Nephron (organoid): ENCODE data around the gene GMFB.

Experiments
- H3K27ac Mint-ChIP-seq, 3 experiments: 2 replicates each; pipeline ENCODE4 v1.8.0; 2020; ENCODE audit warnings: mixed read lengths in 3 of 3, mild to moderate bottlenecking in 2 of 3, moderate library complexity in 1 of 3
- H3K27me3 Mint-ChIP-seq: 2 replicates; pipeline ENCODE4 v1.8.0; 2021; ENCODE audit warnings: low read depth, mild to moderate bottlenecking, moderate library complexity, mixed read lengths
- H3K36me3 Mint-ChIP-seq: 2 replicates; pipeline ENCODE4 v1.8.0; 2020; ENCODE audit warnings: low read depth, mixed read lengths
- H3K4me1 Mint-ChIP-seq: 2 replicates; pipeline ENCODE4 v1.8.0; 2020; ENCODE audit warnings: mixed read lengths
- H3K4me3 Mint-ChIP-seq, 3 experiments: 2 replicates each; pipeline ENCODE4 v1.8.0; 2020; ENCODE audit warnings: mild to moderate bottlenecking in 3 of 3, mixed read lengths in 3 of 3, moderate library complexity in 2 of 3
- H3K9me3 Mint-ChIP-seq: 2 replicates; pipeline ENCODE4 v1.8.0; 2020; ENCODE audit warnings: mixed read lengths
- CTCF ChIP-seq, 3 experiments: fragments of 200-600 bp; sonication (generic); IDR thresholded peaks; one replicate each; pipeline ENCODE4 v1.5.0; 2021; ENCODE audit warnings: antibody characterized with exemption in 3 of 3; ENCODE audit not compliant: unreplicated experiment in 3 of 3

Gene GMFB

GRCh38 chr14:54532111-54533012 lies 43.6 kb upstream of the GMFB start:
- TF ChIP-seq CTCF (IDR thresholded peaks at IDR 0.05; ENCODE audit: unreplicated experiment in 3 of 3): no peak
- Mint-ChIP-seq H3K27ac (no peak overlapping the region), H3K4me1 (no peaks in the 10 kb centered on the region), H3K36me3 (peaks cover 28% of the 10 kb centered on the region), H3K4me3 (no peak overlapping the region), H3K9me3 (peaks cover 4% of the 10 kb centered on the region), H3K27me3 (no peaks in the 10 kb centered on the region)

GRCh38 chr14:54529811-54530210 lies 41.0 kb upstream of the GMFB start:
- no peak for TF ChIP-seq CTCF (IDR thresholded peaks at IDR 0.05; ENCODE audit: unreplicated experiment in 3 of 3)
- no peak overlapping the region for H3K27ac Mint-ChIP-seq
- H3K9me3 Mint-ChIP-seq: no peaks in the 10 kb centered on the region
- peaks cover 21% of the 10 kb centered on the region for H3K36me3 Mint-ChIP-seq
- no peaks in the 10 kb centered on the region for H3K27me3 Mint-ChIP-seq
- H3K4me1 Mint-ChIP-seq: no peaks in the 10 kb centered on the region
- H3K4me3 Mint-ChIP-seq: no peak overlapping the region

GRCh38 chr14:54528973-54529372 lies 40.2 kb upstream of the GMFB start:
- no peak for TF ChIP-seq CTCF (IDR thresholded peaks at IDR 0.05; ENCODE audit: unreplicated experiment in 3 of 3)
- no peaks in the 10 kb centered on the region for H3K4me1 Mint-ChIP-seq
- no peaks in the 10 kb centered on the region for H3K9me3 Mint-ChIP-seq
- H3K27me3 Mint-ChIP-seq: no peaks in the 10 kb centered on the region
- H3K27ac Mint-ChIP-seq: no peak overlapping the region
- peaks cover 22% of the 10 kb centered on the region for H3K36me3 Mint-ChIP-seq
- H3K4me3 Mint-ChIP-seq: no peak overlapping the region

GRCh38 chr14:54524410-54524809 lies 35.6 kb upstream of the GMFB start:
- Mint-ChIP-seq H3K27me3 (no peaks in the 10 kb centered on the region), H3K4me3 (no peak overlapping the region), H3K9me3 (peaks cover 8% of the 10 kb centered on the region), H3K27ac (no peak overlapping the region), H3K36me3 (peaks cover 54% of the 10 kb centered on the region), H3K4me1 (no peaks in the 10 kb centered on the region)
- no peak for TF ChIP-seq CTCF (IDR thresholded peaks at IDR 0.05; ENCODE audit: unreplicated experiment in 3 of 3)

GRCh38 chr14:54516709-54517108 lies 27.9 kb upstream of the GMFB start:
- H3K4me3 Mint-ChIP-seq: no peak overlapping the region
- peaks cover 11% of the 10 kb centered on the region for H3K4me1 Mint-ChIP-seq
- TF ChIP-seq CTCF (IDR thresholded peaks at IDR 0.05; ENCODE audit: unreplicated experiment in 3 of 3): no peak
- H3K27ac Mint-ChIP-seq: no peak overlapping the region
- peaks cover 35% of the 10 kb centered on the region for H3K9me3 Mint-ChIP-seq
- H3K27me3 Mint-ChIP-seq: no peaks in the 10 kb centered on the region
- peaks cover 75% of the 10 kb centered on the region for H3K36me3 Mint-ChIP-seq

- Mint-ChIP-seq H3K36me3 (peaks cover 72% of the 10 kb centered on the region), H3K27ac (no peak overlapping the region), H3K27me3 (no peaks in the 10 kb centered on the region), H3K4me1 (peaks cover 17% of the 10 kb centered on the region), H3K4me3 (no peak overlapping the region), H3K9me3 (peaks cover 35% of the 10 kb centered on the region)
- TF ChIP-seq CTCF (IDR thresholded peaks at IDR 0.05; ENCODE audit: unreplicated experiment in 3 of 3): no peak
Observed at GRCh38 chr14:54515670-54516069, 26.9 kb upstream of the GMFB start.
